HG02943 (cell line): Measurements from ENCODE around the gene UHRF1.
"Not testable (repeated sequence)": the region's sequence is repeated elsewhere in the genome, so short reads cannot be mapped to it uniquely, and the experiment has no call there.

Source experiments
- ATAC-seq: cut with Tn5 transposase; IDR thresholded peaks from one replicate; pipeline ENCODE4 v1.9.1; 2021; ENCODE audit warnings: mild to moderate bottlenecking, low read depth, moderate library complexity; ENCODE audit not compliant: unreplicated experiment

UHRF1 gene

DNA sequence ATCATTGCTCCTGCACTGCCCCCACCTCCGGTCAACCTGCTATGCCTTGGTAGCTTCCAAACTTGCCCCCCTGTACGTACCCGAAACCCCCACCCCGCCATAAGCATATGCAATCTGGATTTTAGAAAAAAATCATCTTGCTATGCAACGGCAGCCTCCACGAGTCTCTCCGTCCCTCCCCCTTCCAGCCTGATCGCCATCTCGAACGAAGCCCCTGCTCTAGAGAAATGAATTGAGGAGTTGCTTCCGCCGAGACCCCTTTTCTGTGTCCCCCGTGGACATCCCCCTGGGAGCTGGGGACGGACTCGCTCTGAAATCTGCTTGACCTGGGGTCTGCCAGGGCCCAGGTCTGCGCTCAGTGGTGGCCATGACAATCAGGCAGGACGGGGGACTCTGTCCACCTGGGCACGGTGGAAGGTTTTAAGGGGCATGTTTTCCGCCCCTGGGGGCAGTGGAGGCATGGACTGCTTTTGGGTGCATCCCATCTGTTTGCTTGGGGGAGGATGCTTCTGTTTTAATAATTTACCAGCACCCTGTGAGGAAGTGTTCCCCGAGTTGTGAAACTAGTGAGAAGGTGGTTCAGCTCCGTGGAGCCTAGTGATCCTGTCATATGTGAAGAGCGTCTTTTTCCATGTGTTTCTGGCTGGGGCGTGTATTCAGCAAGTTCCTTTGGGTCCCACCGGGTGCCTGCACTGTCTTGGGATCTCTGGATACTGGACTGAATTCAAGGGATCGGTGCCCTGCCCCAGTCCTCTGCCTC is 60.7 kb downstream of the UHRF1 start:
- ATAC-seq, result no peak

GRCh38 chr19:4970558-4971423 is 61.5 kb downstream of the UHRF1 start:
- ATAC-seq, result no peak

GRCh38 chr19:4971424-4971793 is 62.1 kb downstream of the UHRF1 start:
- no peak for ATAC-seq

GRCh38 chr19:4971816-4972495 is 62.7 kb downstream of the UHRF1 start:
- no peak for ATAC-seq

- no peak for ATAC-seq
Measured at GRCh38 chr19:4972509-4973230, 63.4 kb downstream of the UHRF1 start.

GRCh38 chr19:4974880-4975469 is 65.7 kb downstream of the UHRF1 start:
- no peak for ATAC-seq

GRCh38 chr19:4975601-4976000 is 66.3 kb downstream of the UHRF1 start:
- ATAC-seq, result not testable (repeated sequence)

GRCh38 chr19:4976401-4977298 is 67.3 kb downstream of the UHRF1 start:
- no peak for ATAC-seq

- ATAC-seq, result no peak
Measured at GRCh38 chr19:4977299-4978174, 68.2 kb downstream of the UHRF1 start.

DNA sequence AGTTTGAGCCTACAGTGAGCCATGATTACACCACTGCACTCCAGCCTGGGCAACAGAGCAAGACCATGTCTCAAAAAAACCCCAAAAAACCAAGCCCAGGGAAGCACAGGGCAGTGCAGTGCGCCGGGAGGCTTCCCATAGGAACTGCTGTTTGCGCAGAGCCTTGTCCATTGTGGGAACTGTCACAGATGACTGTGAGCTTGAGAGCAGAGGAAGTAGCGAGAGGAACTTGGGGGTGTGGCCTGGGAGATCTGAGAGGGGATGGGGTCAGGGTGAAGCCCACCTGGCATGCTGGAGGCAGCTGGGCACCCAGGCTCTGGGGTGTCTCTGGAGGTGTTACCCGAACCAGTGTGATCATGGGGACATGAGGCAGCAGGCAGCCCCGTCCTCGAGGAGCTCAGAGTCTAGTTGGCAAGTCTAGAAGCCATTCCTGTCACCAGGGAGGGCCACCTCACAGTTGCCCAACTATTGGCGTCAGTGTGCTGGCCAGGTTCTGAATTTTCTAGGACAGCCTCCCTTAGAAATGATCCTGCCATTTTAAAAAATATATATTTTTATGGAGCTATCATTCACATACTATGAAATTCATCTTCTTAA is 70.0 kb downstream of the UHRF1 start:
- no peak for ATAC-seq

- ATAC-seq, result no peak
Measured at GRCh38 chr19:4980067-4980466, 70.8 kb downstream of the UHRF1 start.

DNA sequence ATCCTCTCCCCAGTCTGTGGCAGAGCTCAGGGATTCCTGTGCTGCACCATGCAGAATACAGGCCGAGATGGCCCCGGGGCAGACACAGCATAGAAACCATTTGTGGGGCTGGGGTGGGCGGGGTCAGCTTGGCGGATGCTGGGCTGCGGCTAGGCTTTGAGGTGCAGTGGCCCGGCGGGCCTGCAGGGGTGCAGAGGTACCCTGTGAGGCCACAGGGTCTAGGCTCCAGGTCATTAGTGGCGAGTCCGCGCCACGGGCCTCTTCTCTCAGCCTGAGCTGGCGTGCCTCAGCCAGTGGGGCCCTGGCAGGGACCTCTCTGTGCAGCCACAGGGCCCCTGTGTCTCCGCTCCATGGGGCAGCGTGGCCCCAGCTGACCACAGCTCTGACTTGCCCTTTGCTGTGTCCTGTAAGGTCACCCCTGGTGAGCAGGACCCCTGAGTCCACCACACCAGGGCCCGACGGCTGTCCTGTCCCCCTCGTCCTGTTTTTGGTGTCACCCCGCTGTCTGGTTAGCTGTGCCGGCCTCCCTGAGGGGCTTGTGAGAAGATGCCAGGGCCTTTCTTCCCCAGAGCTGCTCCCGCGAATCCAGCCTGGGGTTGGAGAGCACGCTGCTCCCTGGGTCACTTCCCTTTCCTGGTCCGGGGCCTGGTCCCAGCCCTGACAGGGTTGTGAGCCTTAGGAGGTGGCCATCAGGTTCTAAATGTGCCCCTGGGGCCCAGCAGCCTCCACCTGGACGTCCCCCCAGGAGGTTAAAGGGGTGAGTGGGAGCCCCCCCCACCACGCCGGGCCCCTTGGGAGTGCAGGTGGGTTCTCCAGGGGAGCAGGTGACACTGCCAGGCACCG is 71.8 kb downstream of the UHRF1 start:
- ATAC-seq, result no peak

DNA sequence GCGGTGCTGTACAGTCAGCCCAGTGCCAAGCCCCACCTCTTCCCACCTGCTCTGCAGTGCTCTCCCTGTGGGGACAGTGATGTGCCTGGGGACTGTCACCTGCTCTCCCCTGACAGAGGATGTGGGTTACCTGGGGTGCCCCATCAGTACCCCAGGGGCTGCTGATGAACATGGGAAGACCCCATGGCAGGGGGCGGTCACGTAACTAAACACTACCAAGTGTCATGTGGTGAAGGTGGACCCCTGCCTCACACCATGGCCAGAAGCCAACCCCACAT is 72.3 kb downstream of the UHRF1 start:
- ATAC-seq, result no peak

DNA sequence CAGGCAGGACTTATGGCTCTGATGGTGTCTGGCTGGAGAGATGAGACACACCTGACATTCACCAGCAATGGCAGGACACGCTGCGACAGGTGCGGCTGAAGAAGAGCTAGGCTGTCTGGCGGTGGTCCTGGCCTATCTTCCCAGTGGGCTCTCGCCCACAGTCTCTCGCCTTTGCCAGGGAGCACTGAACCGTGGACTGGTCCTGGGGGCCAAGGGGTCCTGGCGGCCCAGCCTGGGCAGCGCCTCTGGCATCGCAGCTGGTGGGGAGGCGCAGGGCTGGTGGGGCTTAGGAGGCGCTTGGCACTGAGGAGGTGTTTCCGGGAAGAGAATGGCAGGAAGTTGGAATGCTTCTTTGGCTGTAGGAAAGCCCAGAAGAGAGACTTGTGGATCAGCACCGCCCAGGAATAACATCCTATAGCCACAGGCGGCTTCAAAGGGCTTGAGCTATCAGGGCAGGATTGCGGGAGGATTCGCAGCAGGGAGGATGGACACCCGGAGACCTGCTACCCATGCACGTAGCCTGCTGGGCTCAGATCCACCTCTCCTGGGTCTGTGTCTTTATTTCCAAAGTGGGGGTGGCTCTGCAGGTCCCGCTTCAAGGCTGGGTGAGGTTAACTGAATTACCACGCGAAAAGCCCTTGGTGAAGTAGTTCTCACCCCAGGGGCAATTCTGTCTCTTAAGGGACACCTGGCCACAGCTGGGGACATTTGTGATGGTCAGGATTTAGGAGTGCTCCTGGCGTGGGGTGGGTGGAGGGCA is 74.2 kb downstream of the UHRF1 start:
- no peak for ATAC-seq

DNA sequence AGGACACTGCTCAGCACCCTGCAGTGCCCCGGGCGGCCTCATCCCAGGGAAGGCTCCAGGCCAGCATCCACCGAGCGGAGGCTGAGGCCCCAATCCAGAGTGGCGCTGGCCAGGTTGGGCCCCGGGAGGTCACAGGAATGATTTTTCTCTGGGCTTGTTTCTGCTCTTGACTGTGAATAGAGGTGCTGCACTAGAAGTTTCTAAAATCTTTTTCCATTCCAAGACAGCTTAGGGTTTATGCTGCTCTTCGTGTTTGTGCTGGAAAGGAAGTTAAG is 74.7 kb downstream of the UHRF1 start:
- no peak for ATAC-seq

DNA sequence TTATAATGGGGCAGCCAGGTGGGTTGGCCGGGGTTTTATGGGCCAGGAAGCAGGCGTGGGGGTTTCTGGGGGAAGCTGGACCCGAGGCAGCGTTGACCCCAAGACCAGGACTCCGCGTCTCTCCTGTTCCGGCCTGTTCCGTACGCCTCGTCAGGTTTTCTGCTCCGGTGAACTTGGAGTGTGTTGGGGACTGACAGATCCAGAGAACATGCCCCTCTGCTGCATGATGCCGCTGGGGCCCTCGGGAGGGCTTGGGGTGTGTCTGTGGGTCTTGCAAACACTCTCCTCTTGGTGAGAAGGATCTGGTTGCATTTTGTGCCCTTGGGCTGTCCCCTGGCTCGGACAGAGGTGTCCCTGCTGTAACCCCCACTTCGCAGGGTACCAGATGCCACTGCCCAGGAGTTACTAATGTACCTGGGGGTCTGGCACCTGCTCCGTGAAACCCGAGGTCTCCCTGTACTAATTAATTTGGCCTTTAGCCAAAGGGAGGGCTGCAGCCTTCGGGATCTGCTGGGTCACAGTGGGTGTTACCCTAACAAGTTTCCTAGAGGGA is 75.2 kb downstream of the UHRF1 start:
- no peak for ATAC-seq
